Kidney (tissue), 14 donors: ENCODE measurements around the gene PRRX1. TPM values are rescaled to one million over a fixed set of nuclear protein-coding genes. Genes with fewer than 3 reads are reported as not detected.
A peak's percentile ranks its signal among the peaks of the same experiment; 100 is the strongest.

Experiments
- DNase-seq, 5 donors: peaks; one replicate each; pipeline ENCODE4 v3.0.0-alpha.2; 2013 to 2020
- FAIRE-seq: peaks from 2 replicates; lab custom pipeline; 2012; peaks lifted over from hg19 to GRCh38; lab: Jason Lieb, UNC
- H3K27ac ChIP-seq, 2 donors: one replicate each; pipeline ENCODE4 v1.7.0; 2013; ENCODE audit warnings: low read depth in 2 of 2, low read length in 2 of 2, inconsistent platforms in 1 of 2
- H3K27me3 ChIP-seq: one replicate; pipeline ENCODE4 v1.7.1; 2013; ENCODE audit warnings: low read length, inconsistent platforms; ENCODE audit not compliant: control insufficient read depth, insufficient read depth
- H3K36me3 ChIP-seq, 3 donors: one replicate each; pipeline versions ENCODE4 v1.7.0 to v1.7.1; 2013; ENCODE audit warnings: low read length in 3 of 3, control low read depth in 1 of 3, inconsistent platforms in 1 of 3; ENCODE audit not compliant: insufficient read depth in 3 of 3, control insufficient read depth in 2 of 3
- H3K4me1 ChIP-seq, 3 donors: one replicate each; pipeline versions ENCODE4 v1.7.0 to v1.7.1; 2013; ENCODE audit warnings: low read length in 3 of 3, inconsistent platforms in 1 of 3, low read depth in 1 of 3; ENCODE audit not compliant: control insufficient read depth in 2 of 3, insufficient read depth in 2 of 3
- H3K4me3 ChIP-seq, 3 donors: one replicate each; pipeline versions ENCODE4 v1.7.0 to v1.8.1; 2013; ENCODE audit warnings: low read length in 3 of 3, control low read depth in 1 of 3, inconsistent platforms in 1 of 3
- H3K9ac ChIP-seq, 3 donors: one replicate each; pipeline versions ENCODE4 v1.7.0 to v1.7.1; 2013; ENCODE audit warnings: low read length in 3 of 3, control low read depth in 1 of 3, inconsistent platforms in 1 of 3
- H3K9me3 ChIP-seq, 3 donors: one replicate each; pipeline versions ENCODE4 v1.7.0 to v1.7.1; 2013; ENCODE audit warnings: low read length in 3 of 3, control low read depth in 1 of 3, inconsistent platforms in 1 of 3; ENCODE audit not compliant: control insufficient read depth in 2 of 3, insufficient read depth in 1 of 3
- intact Hi-C: fragments of 100-400 bp; cut with DNase I; formaldehyde crosslinking; loops from one replicate; pipeline ENCODE4 v1.11.1; 2022
- polyA plus RNA-seq: library from polyadenylated mRNA; stranded (reverse); fragments of 350-450 nt; fragmentation: Illumina TruSeq; extraction: RNeasy Lipid Tissue Mini Kit (QIAGEN cat#74804); gene quantifications from one replicate; pipeline ENCODE4 v1.2.3, GENCODE V29; 2014; ENCODE audit warnings: low read depth, low replicate concordance; ENCODE audit not compliant: insufficient read depth
- total RNA-seq: library from RNA; stranded (reverse); fragmentation: NEBNext Ultra II Directional; extraction: Animal tissue kit (Norgen Biotek cat#: 25700); gene quantifications from one replicate; pipeline ENCODE4 v1.2.1, GENCODE V29; 2021
- TF ChIP-seq, protein P1 (sequence below): IDR thresholded peaks from 3 replicates; pipeline ENCODE4 v1.5.1; 2012; ENCODE audit warnings: mild to moderate bottlenecking, moderate library complexity, borderline replicate concordance; ENCODE audit not compliant: insufficient read depth; ENCODE audit errors: extremely low read depth
- donor health status: control.
- donor health status: control.
- donor health status: control.
- donor health status: control.
- donor health status: control.
- donor health status: DM: yes; HTN: yes; CAD: no.
- donor health status: Normal renal cell carcinoma (clear cell type).

Gene PRRX1
- total and polyA plus RNA-seq, 2 donors from 2014 or later: 0.67 to 8.1 TPM

- FAIRE-seq (no peak), DNase-seq (no peak)
- intact Hi-C loops: no loop called here
- Histone ChIP-seq H3K36me3 (no peaks in the 10 kb centered on the region), H3K4me1 (no peaks in the 10 kb centered on the region), H3K27me3 (no peaks in the 10 kb centered on the region), H3K27ac (no peak overlapping the region), H3K9ac (no peak overlapping the region), H3K9me3 (no peaks in the 10 kb centered on the region), H3K4me3 (no peak overlapping the region)
- TF ChIP-seq, protein P1, sequence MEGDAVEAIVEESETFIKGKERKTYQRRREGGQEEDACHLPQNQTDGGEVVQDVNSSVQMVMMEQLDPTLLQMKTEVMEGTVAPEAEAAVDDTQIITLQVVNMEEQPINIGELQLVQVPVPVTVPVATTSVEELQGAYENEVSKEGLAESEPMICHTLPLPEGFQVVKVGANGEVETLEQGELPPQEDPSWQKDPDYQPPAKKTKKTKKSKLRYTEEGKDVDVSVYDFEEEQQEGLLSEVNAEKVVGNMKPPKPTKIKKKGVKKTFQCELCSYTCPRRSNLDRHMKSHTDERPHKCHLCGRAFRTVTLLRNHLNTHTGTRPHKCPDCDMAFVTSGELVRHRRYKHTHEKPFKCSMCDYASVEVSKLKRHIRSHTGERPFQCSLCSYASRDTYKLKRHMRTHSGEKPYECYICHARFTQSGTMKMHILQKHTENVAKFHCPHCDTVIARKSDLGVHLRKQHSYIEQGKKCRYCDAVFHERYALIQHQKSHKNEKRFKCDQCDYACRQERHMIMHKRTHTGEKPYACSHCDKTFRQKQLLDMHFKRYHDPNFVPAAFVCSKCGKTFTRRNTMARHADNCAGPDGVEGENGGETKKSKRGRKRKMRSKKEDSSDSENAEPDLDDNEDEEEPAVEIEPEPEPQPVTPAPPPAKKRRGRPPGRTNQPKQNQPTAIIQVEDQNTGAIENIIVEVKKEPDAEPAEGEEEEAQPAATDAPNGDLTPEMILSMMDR: no peak
Observed at GRCh38 chr1:170741678-170742077, 77.7 kb downstream of the PRRX1 start.

GRCh38 chr1:170742600-170742999 is 78.7 kb downstream of the PRRX1 start:
- TF ChIP-seq, protein P1: no peak
- no peaks in the 10 kb centered on the region for H3K36me3 ChIP-seq
- no peak overlapping the region for H3K27ac ChIP-seq
- H3K9ac ChIP-seq: no peak overlapping the region
- H3K4me3 ChIP-seq: no peak overlapping the region
- H3K9me3 ChIP-seq: no peaks in the 10 kb centered on the region
- no peaks in the 10 kb centered on the region for H3K4me1 ChIP-seq
- DNase-seq (no peak), FAIRE-seq (no peak)
- H3K27me3 ChIP-seq: no peaks in the 10 kb centered on the region
- intact Hi-C loops: no loop called here

DNA sequence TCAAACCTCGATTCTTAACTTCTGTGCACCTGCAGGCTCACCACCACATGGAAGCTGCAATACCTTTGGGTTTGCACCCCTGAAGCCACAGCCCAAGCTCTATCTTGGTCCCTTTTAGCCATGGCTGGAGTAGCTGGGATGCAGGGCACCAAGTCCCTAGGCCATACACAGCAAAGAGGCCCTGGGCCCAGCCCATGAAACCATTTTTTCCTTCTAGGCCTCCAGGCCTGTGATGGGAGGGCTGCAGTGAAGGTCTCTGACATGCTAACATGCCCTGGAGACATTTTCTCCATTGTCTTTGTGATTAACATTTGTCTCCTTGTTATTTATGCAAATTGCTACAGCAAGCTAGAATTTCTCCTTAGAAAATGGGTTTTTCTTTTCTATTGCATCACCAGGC is 79.2 kb downstream of the PRRX1 start:
- intact Hi-C loops: no loop called here
- H3K27ac ChIP-seq: no peak overlapping the region
- no peaks in the 10 kb centered on the region for H3K4me1 ChIP-seq
- no peaks in the 10 kb centered on the region for H3K27me3 ChIP-seq
- DNase-seq: no peak
- no peaks in the 10 kb centered on the region for H3K9me3 ChIP-seq
- no peak overlapping the region for H3K9ac ChIP-seq
- no peak overlapping the region for H3K4me3 ChIP-seq
- H3K36me3 ChIP-seq: no peaks in the 10 kb centered on the region
- TF ChIP-seq, protein P1: no peak
- FAIRE-seq: no peak

DNA sequence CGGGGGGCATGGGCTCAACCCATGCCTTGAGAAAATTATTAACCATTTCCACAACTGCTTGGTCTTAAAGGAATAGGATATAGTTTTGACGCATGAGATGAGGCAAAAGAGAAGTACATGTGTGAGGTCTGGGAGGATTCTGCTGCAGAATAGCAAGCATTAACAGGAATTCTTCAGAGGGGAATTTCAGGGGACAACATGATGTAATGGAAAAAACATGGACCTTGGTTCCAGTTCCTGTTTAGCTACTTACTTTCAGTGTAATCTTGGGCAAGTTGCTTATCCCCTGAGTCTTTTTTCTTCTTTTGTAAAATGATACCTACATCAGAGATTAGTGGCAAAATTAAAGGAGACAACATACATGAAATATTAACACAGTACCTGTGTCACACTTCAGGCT is 85.6 kb downstream of the PRRX1 start:
- Histone ChIP-seq H3K9ac (no peak overlapping the region), H3K27me3 (no peaks in the 10 kb centered on the region), H3K4me3 (no peak overlapping the region), H3K36me3 (no peaks in the 10 kb centered on the region), H3K4me1 (no peaks in the 10 kb centered on the region), H3K27ac (no peak overlapping the region), H3K9me3 (no peaks in the 10 kb centered on the region)
- TF ChIP-seq, protein P1: no peak
- no peak for FAIRE-seq
- DNase-seq: peak in 2 of 5 donors; percentile 0 to 1
- intact Hi-C loops: no loop called here
